Measurements from ENCODE around the gene SOCS6.

GRCh38 chr18:70376914-70377258, 88.0 kb downstream of the SOCS6 start:
- TF ChIP-seq POLR2A (IDR thresholded peaks at IDR 0.05), result no peak
- no peak for TF ChIP-seq CTCF (IDR thresholded peaks at IDR 0.05)
- TF ChIP-seq POLR2AphosphoS5 (IDR thresholded peaks at IDR 0.05; ENCODE audit: insufficient read depth in 1 of 2, low read depth in 1 of 2), result no peak
